Fibroblast of lung (primary cell): Measurements from ENCODE around the gene WNT7B. TPM values are rescaled to one million over a fixed set of nuclear protein-coding genes. Genes with fewer than 3 reads are reported as not detected.
A peak's percentile ranks its signal among the peaks of the same experiment; 100 is the strongest.

ENCODE experiments used
- DNase-seq, 2 donors: peaks; one replicate each; pipeline versions ENCODE4 v3.0.0 to v3.0.0-alpha.2; 2010; ENCODE audit warnings: low read depth in 2 of 2
- H2AFZ ChIP-seq: 2 replicates; pipeline ENCODE4 v1.5.1; 2012; ENCODE audit warnings: low read length, control low read depth, inconsistent platforms
- H3K27ac ChIP-seq: 2 replicates; pipeline ENCODE4 v1.5.1; 2011; ENCODE audit warnings: low read length, control low read depth; ENCODE audit not compliant: insufficient read depth
- H3K27me3 ChIP-seq: 2 replicates; pipeline ENCODE4 v1.5.1; 2011; ENCODE audit warnings: mild to moderate bottlenecking, low read length; ENCODE audit not compliant: control insufficient read depth, insufficient read depth
- H3K36me3 ChIP-seq: 2 replicates; pipeline ENCODE4 v1.5.1; 2011; ENCODE audit warnings: low read length; ENCODE audit not compliant: control insufficient read depth, insufficient read depth
- H3K4me1 ChIP-seq: 2 replicates; pipeline ENCODE4 v1.5.1; 2011; ENCODE audit warnings: low read length; ENCODE audit not compliant: control insufficient read depth, insufficient read depth; ENCODE audit errors: extremely low read depth
- H3K4me2 ChIP-seq: 2 replicates; pipeline ENCODE4 v1.5.1; 2011; ENCODE audit warnings: low read length, control low read depth; ENCODE audit not compliant: insufficient read depth; ENCODE audit errors: extremely low read depth
- H3K4me3 ChIP-seq, 4 experiments: fragments of 200-600 bp in 1 of 4; sonication (generic) in 1 of 4; replicated peaks in 1 of 4; 2 replicates each; pipeline ENCODE4 v1.5.1; 2011 to 2016; ENCODE audit warnings: low read length in 4 of 4, low read depth in 3 of 4, mild to moderate bottlenecking in 3 of 4, control low read depth in 2 of 4, inconsistent platforms in 1 of 4, mixed read lengths in 1 of 4; ENCODE audit not compliant: insufficient read depth in 1 of 4; ENCODE audit errors: control extremely low read depth in 1 of 4
- H3K79me2 ChIP-seq: 2 replicates; pipeline ENCODE4 v1.5.1; 2012; ENCODE audit warnings: mild to moderate bottlenecking, low read length, inconsistent platforms; ENCODE audit not compliant: control insufficient read depth, insufficient read depth
- H3K9ac ChIP-seq: 2 replicates; pipeline ENCODE4 v1.5.1; 2011; ENCODE audit warnings: mild to moderate bottlenecking, low read length, control low read depth; ENCODE audit not compliant: insufficient read depth
- H3K9me3 ChIP-seq: 2 replicates; pipeline ENCODE4 v1.5.1; 2012; ENCODE audit warnings: low read depth, low read length; ENCODE audit not compliant: control insufficient read depth, insufficient read depth
- H4K20me1 ChIP-seq: 2 replicates; pipeline ENCODE4 v1.5.1; 2011; ENCODE audit warnings: low read length; ENCODE audit not compliant: control insufficient read depth, insufficient read depth; ENCODE audit errors: extremely low read depth
- CTCF ChIP-seq, 2 donors: IDR thresholded peaks in 1 of 2; conservative IDR thresholded peaks in 1 of 2; 1 replicate in 1 of 2; 2 replicates in 1 of 2; pipeline ENCODE4 v1.5.1; 2011 to 2012; ENCODE audit warnings: low read length in 2 of 2, control low read depth in 1 of 2, inconsistent platforms in 1 of 2, low read depth in 1 of 2, mild to moderate bottlenecking in 1 of 2
- EZH2 ChIP-seq: IDR thresholded peaks from 2 replicates; pipeline ENCODE4 v1.5.1; 2012; ENCODE audit warnings: low read length, control low read depth, mild to moderate bottlenecking; ENCODE audit errors: missing control alignments
- polyA plus RNA-seq, 2 donors: library from polyadenylated mRNA; depleted of rRNA in 1 of 2; stranded (reverse) in 1 of 2; unstranded in 1 of 2; fragments of >200 nt; gene quantifications; 2 replicates each; pipeline ENCODE4 v1.2.1, GENCODE V29; 2011 to 2012; ENCODE audit warnings: missing spikeins in 1 of 2
- total RNA-seq: library from RNA; depleted of rRNA; stranded (reverse); fragments of >200 nt; gene quantifications from 2 replicates; pipeline ENCODE4 v1.2.1, GENCODE V29; 2014

The WNT7B gene
- total and polyA plus RNA-seq, 2 donors (not counting 1 experiment from before 2014, with no cell fraction given) = 0.17 TPM; not detected in 1

- no peak overlapping the region for H3K4me2 ChIP-seq
- no peaks in the 10 kb centered on the region for H4K20me1 ChIP-seq
- no peak for DNase-seq
- H3K9me3 ChIP-seq = no peaks in the 10 kb centered on the region
- no peaks in the 10 kb centered on the region for H3K79me2 ChIP-seq
- H3K27me3 ChIP-seq = peaks cover 6% of the 10 kb centered on the region
- H2AFZ ChIP-seq = no peak overlapping the region
- H3K4me3 ChIP-seq = no peak overlapping the region
- no peak overlapping the region for H3K27ac ChIP-seq
- peaks cover 17% of the 10 kb centered on the region for H3K4me1 ChIP-seq
- no peak overlapping the region for H3K9ac ChIP-seq
- H3K36me3 ChIP-seq = no peaks in the 10 kb centered on the region
- TF ChIP-seq EZH2 (no peak), CTCF (conservative IDR thresholded peaks at IDR 0.05 in 1 of 2, IDR thresholded peaks at IDR 0.05 in 1 of 2; ENCODE audit: low read depth in 1 of 2, low read length in 2 of 2) (no peak)
These were observed 70.0 kb downstream of the WNT7B start for GRCh38 chr22:45906946-45907345.

GRCh38 chr22:45905924-45906865, 70.8 kb downstream of the WNT7B start:
- Histone ChIP-seq H3K9me3 (no peaks in the 10 kb centered on the region), H3K27me3 (peaks cover 6% of the 10 kb centered on the region), H3K4me2 (peak overlapping the region; percentile 56), H3K4me1 (peaks cover 17% of the 10 kb centered on the region), H3K79me2 (no peaks in the 10 kb centered on the region), H4K20me1 (no peaks in the 10 kb centered on the region), H3K9ac (no peak overlapping the region), H3K4me3 (no peak overlapping the region), H2AFZ (no peak overlapping the region), H3K36me3 (no peaks in the 10 kb centered on the region), H3K27ac (no peak overlapping the region)
- no peak for TF ChIP-seq EZH2
- TF ChIP-seq CTCF (conservative IDR thresholded peaks at IDR 0.05 in 1 of 2, IDR thresholded peaks at IDR 0.05 in 1 of 2; ENCODE audit: low read depth in 1 of 2, low read length in 2 of 2) = no peak
- peak; percentile 51 to 72 for DNase-seq

- DNase-seq = no peak
- H3K27me3 ChIP-seq = peaks cover 9% of the 10 kb centered on the region
- peaks cover 17% of the 10 kb centered on the region for H3K4me1 ChIP-seq
- no peak overlapping the region for H2AFZ ChIP-seq
- H3K9me3 ChIP-seq = no peaks in the 10 kb centered on the region
- H3K9ac ChIP-seq = no peak overlapping the region
- no peaks in the 10 kb centered on the region for H3K36me3 ChIP-seq
- no peaks in the 10 kb centered on the region for H3K79me2 ChIP-seq
- no peak overlapping the region for H3K4me3 ChIP-seq
- H3K4me2 ChIP-seq = no peak overlapping the region
- H3K27ac ChIP-seq = no peak overlapping the region
- no peak for TF ChIP-seq CTCF (conservative IDR thresholded peaks at IDR 0.05 in 1 of 2, IDR thresholded peaks at IDR 0.05 in 1 of 2; ENCODE audit: low read depth in 1 of 2, low read length in 2 of 2)
- no peak for TF ChIP-seq EZH2
- no peaks in the 10 kb centered on the region for H4K20me1 ChIP-seq
These were observed 71.5 kb downstream of the WNT7B start for GRCh38 chr22:45905326-45905923.
